KMS-11 (cell line): ENCODE data around the gene GUCD1.

Experiments
- H2AFZ ChIP-seq: fragments of 200-600 bp; sonication (generic); 2 replicates; pipeline ENCODE4 v1.6.1; 2016; ENCODE audit warnings: antibody characterized with exemption, mixed run types, low read depth
- H3K27ac ChIP-seq: fragments of 200-600 bp; sonication (generic); 2 replicates; pipeline ENCODE4 v1.6.1; 2016; ENCODE audit warnings: mild to moderate bottlenecking, mixed run types
- H3K27me3 ChIP-seq: fragments of 200-600 bp; sonication (generic); 2 replicates; pipeline ENCODE4 v1.6.1; 2017; ENCODE audit warnings: mild to moderate bottlenecking, low read depth, mixed run types, moderate library complexity; ENCODE audit not compliant: insufficient read depth
- H3K36me3 ChIP-seq: fragments of 200-600 bp; sonication (generic); 2 replicates; pipeline ENCODE4 v1.6.1; 2017; ENCODE audit warnings: mild to moderate bottlenecking, mixed run types; ENCODE audit not compliant: insufficient read depth
- H3K4me1 ChIP-seq: fragments of 200-600 bp; sonication (generic); 2 replicates; pipeline ENCODE4 v1.6.1; 2016; ENCODE audit warnings: mild to moderate bottlenecking, low read depth, mixed run types; ENCODE audit not compliant: poor library complexity, severe bottlenecking
- H3K4me2 ChIP-seq: fragments of 200-600 bp; sonication (generic); 2 replicates; pipeline ENCODE4 v1.7.0; 2016; ENCODE audit warnings: mild to moderate bottlenecking, mixed run types
- H3K4me3 ChIP-seq: fragments of 200-600 bp; sonication (generic); IDR thresholded peaks from 2 replicates; pipeline ENCODE4 v1.6.1; 2017; ENCODE audit warnings: low read depth, low read length, mixed read lengths; ENCODE audit not compliant: insufficient read depth
- H3K79me2 ChIP-seq: fragments of 200-600 bp; sonication (generic); 2 replicates; pipeline ENCODE4 v1.6.1; 2016; ENCODE audit warnings: low read depth, mixed run types; ENCODE audit not compliant: insufficient read depth
- H3K9ac ChIP-seq: fragments of 200-600 bp; sonication (generic); 2 replicates; pipeline ENCODE4 v1.6.1; 2016; ENCODE audit warnings: mild to moderate bottlenecking, mixed run types
- H4K20me1 ChIP-seq: fragments of 200-600 bp; sonication (generic); 2 replicates; pipeline ENCODE4 v1.6.1; 2016; ENCODE audit warnings: mild to moderate bottlenecking, mixed run types; ENCODE audit not compliant: insufficient read depth
- TF ChIP-seq, protein P1 (sequence below): fragments of 200-600 bp; sonication (generic); conservative IDR thresholded peaks from 2 replicates; pipeline ENCODE4 v1.6.1; 2017; ENCODE audit warnings: low read depth, mild to moderate bottlenecking, antibody characterized with exemption, low read length, moderate library complexity, mixed read lengths

GUCD1 gene

GRCh38 chr22:24567668-24568067, 12.7 kb upstream of the GUCD1 start:
- Histone ChIP-seq H3K27ac (no peak overlapping the region), H4K20me1 (peaks cover 18% of the 10 kb centered on the region), H3K27me3 (no peaks in the 10 kb centered on the region), H3K36me3 (no peaks in the 10 kb centered on the region; the same call in 1 of the 2 replicates), H2AFZ (no peak overlapping the region), H3K9ac (no peak overlapping the region), H3K4me3 (no peak overlapping the region), H3K79me2 (peaks cover 55% of the 10 kb centered on the region), H3K4me2 (no peak overlapping the region), H3K4me1 (peaks cover 33% of the 10 kb centered on the region)
- TF ChIP-seq, protein P1, sequence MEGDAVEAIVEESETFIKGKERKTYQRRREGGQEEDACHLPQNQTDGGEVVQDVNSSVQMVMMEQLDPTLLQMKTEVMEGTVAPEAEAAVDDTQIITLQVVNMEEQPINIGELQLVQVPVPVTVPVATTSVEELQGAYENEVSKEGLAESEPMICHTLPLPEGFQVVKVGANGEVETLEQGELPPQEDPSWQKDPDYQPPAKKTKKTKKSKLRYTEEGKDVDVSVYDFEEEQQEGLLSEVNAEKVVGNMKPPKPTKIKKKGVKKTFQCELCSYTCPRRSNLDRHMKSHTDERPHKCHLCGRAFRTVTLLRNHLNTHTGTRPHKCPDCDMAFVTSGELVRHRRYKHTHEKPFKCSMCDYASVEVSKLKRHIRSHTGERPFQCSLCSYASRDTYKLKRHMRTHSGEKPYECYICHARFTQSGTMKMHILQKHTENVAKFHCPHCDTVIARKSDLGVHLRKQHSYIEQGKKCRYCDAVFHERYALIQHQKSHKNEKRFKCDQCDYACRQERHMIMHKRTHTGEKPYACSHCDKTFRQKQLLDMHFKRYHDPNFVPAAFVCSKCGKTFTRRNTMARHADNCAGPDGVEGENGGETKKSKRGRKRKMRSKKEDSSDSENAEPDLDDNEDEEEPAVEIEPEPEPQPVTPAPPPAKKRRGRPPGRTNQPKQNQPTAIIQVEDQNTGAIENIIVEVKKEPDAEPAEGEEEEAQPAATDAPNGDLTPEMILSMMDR, result no peak

- TF ChIP-seq, protein P1, result no peak
- Histone ChIP-seq H3K36me3 (no peaks in the 10 kb centered on the region; the same call in 1 of the 2 replicates), H3K9ac (no peak overlapping the region), H2AFZ (no peak overlapping the region), H3K4me1 (peaks cover 33% of the 10 kb centered on the region), H4K20me1 (peaks cover 18% of the 10 kb centered on the region), H3K27ac (no peak overlapping the region; the same call in 1 of the 2 replicates), H3K4me2 (no peak overlapping the region), H3K27me3 (no peaks in the 10 kb centered on the region), H3K4me3 (no peak overlapping the region), H3K79me2 (peaks cover 62% of the 10 kb centered on the region)
These were observed 12.1 kb upstream of the GUCD1 start for GRCh38 chr22:24566899-24567511.

DNA sequence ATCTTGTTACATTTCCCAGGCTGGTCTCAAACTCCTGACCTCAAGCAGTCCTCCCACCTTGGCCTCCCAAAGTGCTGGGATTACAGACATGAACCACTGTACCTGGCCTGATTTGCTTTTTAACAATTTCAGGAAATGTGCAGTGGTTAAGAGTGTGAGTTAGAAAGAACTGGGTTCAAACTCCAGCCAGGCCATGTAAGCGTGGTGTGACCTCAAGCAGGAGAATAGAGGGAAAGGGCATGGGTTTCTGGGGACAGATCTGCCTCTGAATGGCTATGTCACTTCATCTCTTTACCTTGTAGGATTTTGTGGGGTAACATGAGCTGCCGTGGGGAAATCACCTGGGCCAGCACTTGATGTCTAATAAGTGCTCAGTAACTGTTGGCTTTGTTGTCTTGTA, 10.1 kb upstream of the GUCD1 start:
- Histone ChIP-seq H2AFZ (no peak overlapping the region), H3K36me3 (no peaks in the 10 kb centered on the region), H4K20me1 (peaks cover 25% of the 10 kb centered on the region), H3K4me3 (no peak overlapping the region), H3K4me2 (no peak overlapping the region), H3K27me3 (no peaks in the 10 kb centered on the region), H3K9ac (no peak overlapping the region), H3K4me1 (peaks cover 43% of the 10 kb centered on the region), H3K27ac (no peak overlapping the region), H3K79me2 (peaks cover 78% of the 10 kb centered on the region)
- TF ChIP-seq, protein P1, result no peak

DNA sequence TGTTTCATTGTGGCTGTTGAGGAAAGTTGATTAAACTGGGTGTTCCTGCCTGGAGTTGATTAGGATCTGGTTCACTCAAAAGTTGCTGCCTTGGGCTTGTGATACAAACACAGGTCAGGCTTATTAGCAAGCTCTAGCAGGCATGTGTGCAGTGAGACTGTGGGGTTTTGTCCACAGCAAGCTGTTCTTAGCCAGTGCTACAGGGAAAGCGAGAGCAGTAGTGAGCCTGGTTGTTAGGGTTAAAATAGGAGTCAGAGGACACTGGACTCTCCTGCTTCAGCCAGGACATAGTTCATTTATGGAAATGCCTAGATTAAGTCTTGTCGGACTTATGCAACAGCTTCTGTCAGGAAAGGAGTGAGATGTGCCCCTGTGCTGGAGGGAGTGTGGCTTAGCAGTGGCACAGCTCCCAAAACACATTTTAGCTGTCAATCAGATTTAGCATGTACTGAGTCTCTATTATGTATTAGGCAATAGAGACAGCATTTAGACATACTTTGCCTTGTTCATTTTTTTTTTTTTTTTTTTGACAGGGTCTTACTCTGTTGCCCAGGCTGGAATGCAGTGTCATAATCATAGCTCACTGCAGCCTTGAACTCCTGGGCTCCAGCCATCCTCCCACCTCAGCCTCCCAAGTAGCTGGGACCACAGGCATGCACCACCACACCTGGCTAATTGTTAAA, 9.6 kb upstream of the GUCD1 start:
- no peak overlapping the region for H3K27ac ChIP-seq
- H3K4me1 ChIP-seq, result peaks cover 46% of the 10 kb centered on the region
- no peak overlapping the region for H3K4me3 ChIP-seq
- no peaks in the 10 kb centered on the region for H3K36me3 ChIP-seq
- H2AFZ ChIP-seq, result no peak overlapping the region
- no peaks in the 10 kb centered on the region for H3K27me3 ChIP-seq
- TF ChIP-seq, protein P1, result no peak
- peaks cover 25% of the 10 kb centered on the region for H4K20me1 ChIP-seq
- no peak overlapping the region for H3K4me2 ChIP-seq
- H3K79me2 ChIP-seq, result peaks cover 81% of the 10 kb centered on the region
- no peak overlapping the region for H3K9ac ChIP-seq
